GM19351 (cell line): ENCODE results near the gene TEAD1.

ENCODE experiments used
- ATAC-seq: cut with Tn5 transposase; IDR thresholded peaks from one replicate; pipeline ENCODE4 v1.9.1; 2021; ENCODE audit warnings: mild to moderate bottlenecking, moderate library complexity; ENCODE audit not compliant: unreplicated experiment

Gene TEAD1

DNA sequence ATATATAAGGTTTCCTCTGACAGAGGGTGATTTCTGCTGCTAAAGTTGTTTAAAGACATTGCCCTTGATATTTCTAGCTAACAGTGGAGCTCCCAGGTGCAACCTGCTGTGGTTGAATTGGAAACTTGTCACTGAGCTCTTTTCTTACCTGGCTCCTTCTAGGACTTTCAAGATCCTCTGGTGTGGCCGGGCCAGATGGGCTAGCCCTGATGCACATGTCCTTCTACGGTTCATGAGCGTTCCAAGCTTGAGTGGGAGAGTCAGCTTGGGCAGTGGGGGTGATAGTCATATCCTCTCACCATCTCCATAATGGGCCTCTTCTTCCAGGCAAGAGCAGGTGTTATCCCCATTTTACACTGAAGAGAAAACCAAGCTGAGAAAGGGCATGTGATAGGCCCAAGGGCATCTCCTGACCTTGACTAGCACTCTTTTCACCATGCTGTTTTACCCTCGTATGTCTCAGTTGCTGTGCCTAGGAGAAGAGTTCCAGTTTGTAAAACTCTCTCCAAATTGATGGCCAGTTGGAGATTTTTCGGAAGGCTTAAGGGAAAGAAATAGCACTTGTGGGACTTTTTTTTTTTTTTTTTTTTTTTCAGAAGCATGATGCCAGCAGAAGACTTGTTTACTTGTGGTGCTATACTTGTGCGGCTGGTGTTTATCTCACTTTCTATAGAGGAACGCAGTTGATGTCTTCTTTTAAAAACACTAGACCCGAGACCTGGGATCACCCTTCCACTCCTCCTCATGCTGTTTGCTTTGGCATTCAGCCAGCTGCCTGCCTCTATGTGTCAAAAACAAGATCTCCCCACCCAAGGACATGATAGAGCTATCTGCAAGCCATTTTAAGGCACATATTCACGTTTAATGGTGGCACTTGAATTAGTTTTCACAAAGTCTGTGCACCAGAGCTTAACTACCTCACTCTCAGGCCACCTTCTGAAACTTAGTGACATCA lies 32.6 kb downstream of the TEAD1 start:
- ATAC-seq, result no peak

DNA sequence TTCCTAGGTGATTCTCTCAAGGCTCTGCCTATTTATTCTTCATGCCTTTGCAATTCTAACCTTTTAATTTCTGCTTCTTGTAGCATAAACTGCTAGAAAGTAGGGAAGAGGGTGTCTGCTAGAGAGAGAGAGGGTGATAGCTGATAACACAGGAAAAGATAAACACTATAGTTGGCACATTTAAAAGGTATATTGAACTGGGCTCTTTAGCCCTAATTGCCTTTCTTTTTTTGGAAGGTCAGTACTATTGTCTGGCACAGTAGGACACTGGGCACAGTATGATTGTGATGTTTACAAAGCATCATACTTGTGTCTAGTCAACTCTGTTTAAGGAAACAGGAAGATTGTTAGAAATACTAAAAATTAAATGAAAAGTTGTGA lies 33.3 kb downstream of the TEAD1 start:
- ATAC-seq, result no peak

DNA sequence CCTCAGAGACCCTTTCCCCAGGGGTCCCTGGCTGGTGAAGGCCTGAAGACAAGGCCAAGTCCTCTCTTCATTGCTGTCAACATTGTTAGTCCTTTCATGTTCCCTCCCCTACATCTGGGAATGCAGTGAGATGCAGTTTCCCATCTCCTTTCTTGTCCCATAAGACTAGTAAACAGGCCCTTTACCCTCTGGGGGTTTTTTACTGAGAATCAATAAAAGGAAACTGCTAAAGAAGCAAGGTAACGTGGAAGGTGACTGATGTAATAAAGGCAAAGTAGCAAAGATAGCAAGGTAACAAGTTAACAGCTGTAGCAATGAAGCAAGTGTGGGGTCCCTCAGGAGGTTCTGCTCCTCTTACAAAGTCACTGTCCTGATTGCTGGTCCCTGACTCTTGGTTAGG lies 37.3 kb downstream of the TEAD1 start:
- no peak for ATAC-seq

DNA sequence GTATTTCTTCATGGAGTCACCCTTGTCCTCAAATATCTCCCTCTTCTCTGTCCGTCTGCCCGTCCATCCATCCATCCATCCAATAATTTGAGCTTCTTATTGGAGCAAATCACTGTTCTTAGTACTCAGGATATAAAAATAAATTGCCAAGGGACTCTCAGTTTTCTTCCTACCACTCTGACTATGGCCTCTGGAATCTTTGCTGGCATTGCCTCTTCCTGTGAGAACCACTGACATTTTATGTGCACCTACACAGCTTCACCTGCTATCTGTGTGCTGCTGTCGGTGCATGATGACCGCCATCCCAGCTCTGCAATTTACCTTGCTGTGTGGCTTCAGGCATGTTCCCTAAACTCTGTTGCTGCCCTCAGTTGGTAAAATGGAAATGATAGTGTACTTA lies 37.9 kb downstream of the TEAD1 start:
- no peak for ATAC-seq

DNA sequence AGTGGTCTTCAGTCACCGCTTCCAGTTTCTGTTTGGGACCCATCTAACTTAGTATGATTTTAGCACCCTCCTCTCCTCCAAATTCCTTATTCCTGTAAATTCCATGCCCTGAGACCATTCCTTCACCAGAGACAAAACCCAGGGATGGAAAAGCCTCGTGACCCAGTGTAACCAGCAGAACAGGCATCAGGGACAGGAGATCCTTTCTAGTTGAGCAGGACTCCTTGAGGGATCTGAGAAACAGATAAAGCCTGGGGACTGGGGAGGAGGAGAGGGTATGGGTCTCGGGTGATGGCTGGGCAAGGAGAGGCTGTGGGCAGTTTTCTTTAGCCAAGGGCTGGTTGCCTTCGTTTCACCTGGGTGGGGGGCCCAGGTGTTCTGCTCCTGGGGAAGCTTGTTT lies 40.9 kb downstream of the TEAD1 start:
- ATAC-seq, result no peak

DNA sequence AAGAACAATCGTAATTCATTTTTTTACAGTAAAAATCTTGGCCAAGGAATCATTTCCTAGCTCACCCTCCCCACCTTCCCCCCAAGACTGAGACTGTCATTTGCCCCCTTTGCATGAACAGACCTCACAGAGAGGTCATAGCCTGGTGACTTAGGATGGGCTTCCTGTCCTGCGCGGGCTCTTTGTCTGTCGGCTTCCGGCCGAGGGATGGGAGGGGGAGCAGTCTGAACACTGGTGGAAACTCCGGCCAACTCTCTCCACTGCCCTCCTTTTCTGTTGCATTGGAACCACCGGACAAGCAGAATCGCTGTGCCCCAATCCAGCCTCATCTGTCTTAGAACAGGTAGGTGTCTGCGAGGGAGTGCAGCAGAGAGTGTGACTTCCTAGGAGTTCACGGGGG lies 41.7 kb downstream of the TEAD1 start:
- no peak for ATAC-seq

DNA sequence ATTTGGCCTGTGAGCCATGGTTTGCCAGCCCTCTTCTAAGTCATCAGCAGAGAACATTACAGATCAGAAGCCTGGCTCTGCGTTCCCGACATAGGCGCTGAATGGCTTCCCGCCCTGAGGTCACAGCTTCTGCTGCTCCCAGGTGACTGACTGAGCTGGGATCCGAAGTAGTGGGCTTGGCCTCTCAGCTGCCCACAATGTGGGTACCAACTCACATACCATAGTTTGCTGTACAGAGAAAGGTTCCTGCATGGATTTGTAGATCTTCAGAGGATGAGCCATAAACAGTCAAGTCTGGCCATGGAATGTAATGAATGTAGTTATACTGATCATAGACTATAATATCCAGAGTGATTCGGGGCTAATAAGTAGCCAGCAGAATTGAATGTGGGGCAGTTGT lies 42.6 kb downstream of the TEAD1 start:
- no peak for ATAC-seq

DNA sequence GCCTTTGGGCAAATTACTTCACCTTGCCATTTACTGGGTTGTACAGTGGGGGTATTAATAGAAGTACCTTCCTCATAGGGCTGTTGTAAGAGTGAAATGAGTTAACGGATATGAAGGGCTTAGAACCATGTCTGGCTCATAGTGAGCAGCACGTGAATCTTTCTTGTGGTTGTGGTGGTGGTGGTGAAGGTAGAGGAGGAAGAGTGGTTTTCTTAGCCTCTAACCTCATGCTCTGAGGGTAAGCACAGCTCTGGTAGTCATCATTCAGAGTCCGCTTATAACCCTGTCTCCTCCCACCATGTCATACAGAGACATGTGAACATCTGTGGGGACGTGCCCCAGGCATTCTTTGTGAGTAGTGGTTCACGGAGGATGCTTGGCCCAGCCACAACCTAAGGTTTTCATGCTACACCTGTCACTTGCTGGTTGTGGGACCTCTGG lies 43.6 kb downstream of the TEAD1 start:
- ATAC-seq, result peak; percentile 96

DNA sequence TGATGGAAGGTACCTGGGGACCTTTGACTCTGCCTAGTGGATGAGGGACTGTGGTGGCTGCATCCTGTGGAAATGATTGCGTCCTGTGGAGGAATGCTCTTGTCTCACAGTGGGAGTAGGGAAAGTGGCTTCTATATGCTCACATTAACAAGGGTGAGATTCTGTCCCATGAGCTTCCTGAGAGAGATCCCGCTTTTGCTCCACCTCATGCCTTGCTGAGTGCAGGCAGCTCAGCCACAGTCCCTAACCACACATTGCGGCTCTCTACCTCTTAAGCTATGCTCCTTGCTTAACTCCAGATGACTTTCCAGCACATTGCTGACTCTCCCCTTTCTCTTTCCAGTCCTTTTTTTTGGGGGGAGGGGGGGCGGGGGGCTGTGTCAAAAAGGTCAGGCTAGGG lies 45.0 kb downstream of the TEAD1 start:
- no peak for ATAC-seq

DNA sequence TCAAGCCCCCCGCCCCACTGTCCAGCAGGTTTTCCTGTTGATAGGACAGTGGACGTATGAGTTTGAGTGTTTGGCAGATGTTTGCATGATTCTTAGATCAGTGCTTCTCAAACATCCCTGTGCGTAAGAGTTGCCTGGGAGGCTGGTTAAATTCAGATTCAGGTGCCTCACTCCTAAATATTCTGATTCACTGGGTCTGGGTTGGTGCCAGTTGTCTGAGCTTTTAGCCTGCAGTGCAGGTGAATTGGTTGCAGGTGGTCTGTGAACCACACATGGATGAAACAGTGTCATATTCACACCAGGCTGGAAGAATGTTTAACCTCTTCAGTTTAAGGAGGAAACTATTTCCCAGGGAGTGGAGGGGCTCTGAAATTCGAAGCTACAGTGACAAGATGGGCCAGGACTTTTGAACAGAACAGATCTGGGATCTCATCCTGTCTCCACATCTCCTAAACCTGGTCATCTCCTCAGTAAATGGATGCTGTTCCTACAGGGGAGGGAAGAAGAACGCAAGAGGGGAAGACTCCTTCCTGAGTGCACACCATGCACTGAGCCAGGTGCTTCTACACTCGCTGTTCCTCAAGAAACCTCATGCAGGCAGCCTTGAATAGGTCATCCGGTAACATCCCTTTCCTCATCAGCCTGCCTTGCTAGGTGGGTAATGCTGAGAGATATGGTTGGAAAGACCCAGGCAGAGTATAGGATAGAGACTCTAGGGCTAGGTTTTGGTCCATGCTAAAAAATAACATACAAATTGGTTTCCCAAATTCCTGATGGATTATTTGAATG lies 47.8 kb downstream of the TEAD1 start:
- no peak for ATAC-seq

DNA sequence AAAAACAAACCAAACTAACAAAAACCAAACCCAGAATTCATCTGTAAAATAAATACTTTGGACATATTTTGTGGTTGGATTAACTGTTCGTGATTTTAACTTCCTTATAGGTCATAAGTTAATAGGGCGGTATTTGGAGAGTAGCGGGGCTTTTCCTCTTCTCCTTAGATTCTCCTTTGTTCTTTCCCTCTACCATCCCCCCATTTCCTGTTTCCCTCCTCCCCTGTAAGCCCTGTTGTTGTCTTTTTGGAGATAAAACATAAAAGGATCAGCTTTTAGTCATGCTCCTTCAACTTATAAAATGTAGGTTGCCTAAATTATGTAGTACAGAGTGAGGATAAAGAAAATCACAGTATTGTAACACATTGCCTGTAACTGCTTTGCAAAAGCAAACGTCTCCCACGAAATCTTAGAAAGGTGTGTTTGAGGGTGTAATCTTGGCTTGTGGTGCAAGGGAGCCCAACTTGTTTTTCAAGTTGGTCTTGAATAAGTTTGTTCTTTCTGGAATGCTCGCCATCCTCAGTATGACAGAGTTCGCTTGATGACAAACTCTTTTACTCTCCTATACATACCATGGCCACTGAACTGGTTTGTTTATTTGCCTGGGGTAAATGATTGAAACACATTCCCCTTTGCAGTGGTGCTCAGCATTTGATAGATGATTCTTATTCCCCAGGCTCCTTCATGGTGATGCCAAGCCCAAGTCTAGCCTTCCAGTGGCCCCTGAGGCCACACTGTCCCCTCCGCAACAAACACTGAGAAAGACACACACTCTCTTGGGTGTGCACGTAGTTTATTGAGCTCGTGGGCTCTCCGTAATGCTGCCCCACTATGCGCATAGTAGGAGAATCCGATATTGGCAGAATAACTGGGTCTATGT lies 49.4 kb downstream of the TEAD1 start:
- ATAC-seq, result no peak

DNA sequence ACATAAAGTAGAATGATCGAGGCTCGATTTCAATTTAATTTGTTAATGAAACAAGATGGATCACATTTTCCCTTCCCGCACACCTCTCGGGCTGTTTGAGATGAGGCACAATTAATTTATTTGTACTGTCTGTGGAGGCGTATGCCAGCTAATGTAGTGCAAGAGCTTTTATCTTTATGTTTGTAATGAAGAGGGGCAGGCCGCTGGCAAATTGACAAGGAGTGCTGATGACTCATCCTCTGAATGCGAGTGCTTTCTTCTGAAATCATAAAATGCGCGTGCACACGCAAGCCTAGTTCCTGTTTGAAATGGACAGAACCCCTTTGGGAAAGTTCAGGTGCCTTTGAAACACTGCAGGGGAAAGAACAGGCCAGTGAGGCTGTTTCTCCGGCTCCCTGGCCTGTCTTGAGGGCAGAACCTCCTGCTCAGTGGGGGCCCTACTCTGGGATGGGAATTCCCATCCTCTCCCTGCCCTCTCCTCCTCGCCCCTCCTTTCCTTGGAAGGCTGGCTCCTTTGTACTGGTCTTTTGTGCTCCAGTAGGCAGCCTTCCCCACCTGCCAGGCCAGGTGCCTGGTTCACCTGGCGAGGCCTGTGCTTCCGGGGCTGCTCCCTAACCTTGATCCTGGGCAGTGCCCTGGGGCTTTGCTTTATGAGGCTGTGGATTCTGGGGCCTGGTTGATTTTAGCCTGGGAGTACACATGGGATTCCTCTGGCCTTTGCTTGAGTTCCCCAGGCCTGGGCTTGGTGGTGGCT lies 50.3 kb downstream of the TEAD1 start:
- ATAC-seq, result no peak

DNA sequence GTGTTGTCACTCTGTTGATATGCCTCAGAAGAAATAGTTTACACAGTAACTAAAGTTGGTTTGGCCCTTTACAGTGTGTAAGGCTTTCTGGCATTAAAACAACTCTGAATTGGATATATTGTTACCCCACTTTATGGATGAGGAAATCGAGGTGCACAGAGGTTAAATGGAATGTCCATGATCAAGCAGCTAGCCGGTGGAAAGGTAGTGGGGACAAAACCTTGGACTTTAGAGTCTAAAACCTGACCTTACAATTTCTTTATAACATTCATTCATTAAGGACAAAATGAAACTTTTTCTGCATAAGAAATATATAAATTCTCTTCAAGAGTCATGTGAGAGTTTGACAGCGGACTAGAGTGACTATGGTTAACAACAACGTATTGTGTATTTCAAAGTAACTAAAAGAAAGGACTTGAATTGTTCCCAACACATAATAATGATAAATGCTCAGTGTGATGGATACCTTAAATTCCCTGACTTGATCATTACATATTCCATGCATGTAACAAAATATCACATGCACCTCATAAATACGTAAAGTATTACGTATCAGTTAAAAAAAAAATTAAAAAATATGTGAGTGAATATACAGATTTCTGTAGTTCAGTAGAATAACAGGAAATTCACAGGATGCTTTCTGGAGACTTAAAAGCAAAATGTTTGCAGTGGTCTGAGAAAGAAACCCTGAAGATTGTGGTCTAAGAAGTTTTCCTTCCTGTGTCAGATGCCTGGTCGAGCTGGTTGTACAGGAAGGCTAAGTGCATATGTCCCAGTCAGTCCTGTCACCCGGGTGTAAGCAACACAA lies 51.0 kb downstream of the TEAD1 start:
- no peak for ATAC-seq

DNA sequence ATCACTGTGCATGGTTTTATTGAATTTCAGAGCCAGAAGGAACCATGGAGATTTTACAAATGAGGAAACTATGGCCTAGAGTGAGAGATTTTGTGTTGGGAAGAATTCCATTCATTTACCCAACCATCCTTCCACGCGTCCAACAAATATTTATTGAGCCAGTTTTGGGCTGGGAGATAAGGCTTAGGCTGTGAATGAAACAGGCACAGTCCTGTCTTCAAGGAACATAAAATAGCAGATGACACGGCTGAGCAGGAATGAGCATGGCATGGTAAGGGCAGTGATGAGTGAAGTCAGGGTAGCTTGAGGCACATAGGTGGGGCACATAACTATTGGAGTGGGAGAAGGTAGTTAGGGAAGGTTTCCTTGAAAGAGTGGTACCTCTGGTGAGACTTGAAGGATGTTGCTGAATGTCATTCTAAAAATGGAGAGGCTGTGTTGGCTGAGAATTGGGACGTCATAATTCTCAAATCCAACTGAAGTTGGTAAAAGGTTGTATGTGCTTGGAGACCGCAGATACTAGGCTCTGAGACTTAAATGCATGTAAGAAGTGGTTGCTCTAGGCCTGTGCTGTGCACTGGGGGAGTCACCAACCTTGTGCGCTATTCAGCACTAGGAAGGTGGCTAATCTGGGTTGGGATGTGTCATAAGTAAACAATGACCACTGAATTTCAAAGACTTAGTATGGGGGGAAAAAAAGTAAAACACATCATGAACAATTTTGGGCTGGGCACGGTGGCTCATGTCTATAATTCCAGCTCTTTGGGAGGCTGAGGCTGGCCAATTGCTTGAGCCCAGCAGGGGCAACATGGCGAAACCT lies 51.9 kb downstream of the TEAD1 start:
- no peak for ATAC-seq

DNA sequence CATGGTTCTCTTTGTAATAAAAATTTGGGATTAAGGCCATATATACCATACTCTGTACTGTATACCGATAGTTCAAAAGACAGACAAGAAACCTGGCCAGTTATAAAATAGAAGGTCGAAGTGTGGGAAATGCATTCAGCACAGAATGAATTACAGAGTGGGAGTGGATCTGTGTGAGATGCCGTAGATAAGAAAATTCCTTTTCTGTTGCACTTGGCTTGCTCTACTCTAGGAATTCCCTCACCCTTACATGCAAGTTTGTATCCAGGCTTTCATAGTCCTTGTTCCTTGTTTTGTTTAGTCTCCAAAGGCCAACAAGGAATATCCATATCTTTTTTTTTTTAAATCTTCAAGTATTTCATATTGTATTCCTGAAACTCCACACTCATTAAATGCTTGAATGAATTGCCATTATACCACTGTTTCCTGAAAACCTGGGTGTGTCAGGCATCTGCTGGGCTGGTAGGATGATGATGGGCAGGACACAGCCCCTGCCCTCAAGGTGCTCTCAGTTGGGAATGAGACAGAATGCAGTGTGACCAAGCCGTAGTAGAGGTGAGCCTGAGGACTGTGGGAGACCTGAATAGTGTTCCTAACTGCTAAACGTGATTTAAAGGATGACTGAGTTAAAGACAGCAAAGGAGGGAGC lies 53.5 kb downstream of the TEAD1 start:
- no peak for ATAC-seq

DNA sequence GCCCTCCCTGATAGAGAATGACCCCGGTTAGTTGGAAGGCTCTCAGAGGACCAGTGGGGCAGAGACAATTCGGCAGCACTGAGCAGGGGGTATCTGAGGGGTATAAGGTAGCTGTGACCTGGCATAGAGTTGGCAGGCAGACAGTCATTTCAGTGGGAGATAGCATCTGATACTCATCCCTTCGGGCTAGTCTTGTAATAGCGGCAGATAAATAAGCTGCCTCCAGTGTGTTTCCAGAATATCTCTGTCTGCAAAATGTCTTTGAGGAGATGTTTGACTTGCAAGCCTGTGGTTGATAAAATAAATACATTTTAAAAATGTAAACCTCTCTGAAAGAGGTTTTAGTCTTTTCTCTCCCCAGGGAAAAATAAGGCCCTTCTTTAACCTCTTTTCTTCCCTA lies 54.2 kb downstream of the TEAD1 start:
- ATAC-seq, result no peak

DNA sequence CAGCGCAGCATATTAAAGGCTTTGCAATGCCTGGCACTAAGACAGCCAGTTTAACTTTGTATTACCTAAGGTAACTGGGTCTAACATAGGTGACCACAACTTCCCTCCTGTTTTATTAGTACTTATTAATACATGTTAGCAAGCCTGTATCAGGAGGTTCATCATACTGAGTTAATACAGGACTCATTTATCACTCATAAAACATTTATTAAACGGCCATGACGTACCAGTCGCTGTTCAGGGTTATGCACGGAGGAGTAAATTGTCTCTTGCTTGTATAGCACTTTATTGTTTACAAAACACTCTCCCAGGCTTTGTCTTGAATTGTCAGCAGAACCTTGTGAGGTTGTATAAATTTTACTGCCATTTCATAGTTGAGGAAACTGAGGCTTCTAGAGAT lies 55.7 kb downstream of the TEAD1 start:
- no peak for ATAC-seq

DNA sequence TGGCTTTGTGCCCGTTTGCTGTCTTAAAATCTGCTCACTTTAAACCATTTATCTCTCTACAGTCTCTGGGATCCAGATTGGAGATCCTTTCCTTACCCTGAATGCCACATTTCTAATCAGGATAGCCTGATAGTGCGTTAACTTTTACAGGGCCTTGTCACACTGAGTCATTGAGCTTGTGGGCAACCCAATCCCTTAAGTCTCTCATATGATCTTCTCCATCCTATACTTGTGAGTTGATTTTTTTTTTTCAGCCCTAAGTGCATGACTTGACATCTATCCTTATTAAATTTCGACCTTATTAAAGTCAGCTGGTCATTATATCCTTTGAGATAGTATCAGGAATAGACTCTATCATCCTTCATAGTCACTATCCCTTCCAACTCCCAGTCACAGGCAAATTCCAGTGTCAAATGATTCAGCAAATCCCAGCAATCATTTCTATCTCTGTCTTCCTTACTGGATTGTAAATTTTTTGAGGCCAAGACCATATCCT lies 57.7 kb downstream of the TEAD1 start:
- ATAC-seq, result no peak
